GM08714 (cell line): ENCODE measurements around the gene LIG3.
"Not testable (repeated sequence)": the region's sequence is repeated elsewhere in the genome, so short reads cannot be mapped to it uniquely, and the experiment has no call there.

Experiments used
- H3K4me3 ChIP-seq: fragments of 200-500 bp; sonication (Bioruptor generic); 2 replicates; pipeline ENCODE4 v1.5.1; 2014; ENCODE audit warnings: mild to moderate bottlenecking, low read length, inconsistent platforms
- ZNF274 ChIP-seq: IDR thresholded peaks from 2 replicates; pipeline ENCODE4 v1.6.1; 2012; ENCODE audit warnings: mild to moderate bottlenecking, low read depth, low read length

Gene LIG3

DNA sequence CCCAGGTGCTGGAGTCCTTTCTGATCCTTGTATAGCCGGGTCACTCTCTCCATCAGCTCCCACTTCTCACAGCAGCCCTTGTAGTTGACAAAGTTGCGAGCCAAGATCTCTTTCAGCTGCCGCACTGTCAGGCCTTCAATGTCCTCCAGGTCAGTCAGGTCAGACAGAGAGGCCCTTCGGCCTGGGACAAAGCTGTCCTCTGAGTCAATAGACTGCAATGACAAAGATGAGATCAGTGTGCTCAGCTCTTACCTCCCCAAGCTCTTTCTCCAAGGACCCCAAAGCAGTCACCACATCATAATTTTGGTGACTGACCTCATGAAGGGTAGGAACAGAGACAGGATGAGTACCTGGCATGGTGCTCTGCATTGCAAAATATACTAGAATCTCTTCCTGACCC, 36.1 kb downstream of the LIG3 start:
- no peak overlapping the region for H3K4me3 ChIP-seq
- TF ChIP-seq ZNF274, result no peak

DNA sequence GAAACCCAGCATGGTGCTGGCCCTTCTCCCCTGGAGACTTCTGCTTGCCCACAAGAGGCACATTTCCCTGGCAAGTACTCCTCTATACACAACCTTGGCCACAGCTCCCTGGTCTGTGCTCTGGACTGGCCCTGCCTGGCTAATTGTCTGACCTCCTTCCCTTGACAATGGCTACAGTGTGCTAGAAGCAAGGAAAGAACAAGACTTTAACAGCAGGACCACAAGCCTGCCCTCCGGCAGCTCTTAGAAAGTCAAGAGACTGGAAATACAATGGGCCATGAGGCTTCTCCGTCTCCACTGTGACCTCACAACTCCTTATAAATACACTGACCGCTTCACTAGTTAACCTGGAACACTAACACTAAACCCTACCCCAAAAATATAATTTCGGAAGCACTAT, 36.7 kb downstream of the LIG3 start:
- H3K4me3 ChIP-seq, result no peak overlapping the region
- no peak for TF ChIP-seq ZNF274

DNA sequence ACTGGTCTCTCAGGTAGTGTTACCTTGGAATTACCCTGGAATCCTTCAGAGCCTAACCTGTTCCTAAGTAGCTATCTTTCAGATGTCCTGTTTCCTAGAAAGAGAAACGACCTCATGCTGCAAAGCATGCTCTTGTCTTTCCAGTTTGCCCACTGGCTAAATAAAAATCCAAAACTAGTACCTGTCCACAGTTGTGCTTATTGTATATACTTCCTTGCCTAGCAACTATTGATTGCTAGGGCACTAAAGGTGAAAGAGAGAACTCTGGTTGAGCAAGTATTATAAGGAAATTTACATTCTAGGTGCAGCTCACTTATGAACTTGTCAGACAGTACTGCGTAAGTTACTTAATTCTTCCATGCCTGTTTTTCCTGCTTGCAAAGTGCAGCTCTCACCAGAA, 38.5 kb downstream of the LIG3 start:
- TF ChIP-seq ZNF274, result no peak
- H3K4me3 ChIP-seq, result no peak overlapping the region

DNA sequence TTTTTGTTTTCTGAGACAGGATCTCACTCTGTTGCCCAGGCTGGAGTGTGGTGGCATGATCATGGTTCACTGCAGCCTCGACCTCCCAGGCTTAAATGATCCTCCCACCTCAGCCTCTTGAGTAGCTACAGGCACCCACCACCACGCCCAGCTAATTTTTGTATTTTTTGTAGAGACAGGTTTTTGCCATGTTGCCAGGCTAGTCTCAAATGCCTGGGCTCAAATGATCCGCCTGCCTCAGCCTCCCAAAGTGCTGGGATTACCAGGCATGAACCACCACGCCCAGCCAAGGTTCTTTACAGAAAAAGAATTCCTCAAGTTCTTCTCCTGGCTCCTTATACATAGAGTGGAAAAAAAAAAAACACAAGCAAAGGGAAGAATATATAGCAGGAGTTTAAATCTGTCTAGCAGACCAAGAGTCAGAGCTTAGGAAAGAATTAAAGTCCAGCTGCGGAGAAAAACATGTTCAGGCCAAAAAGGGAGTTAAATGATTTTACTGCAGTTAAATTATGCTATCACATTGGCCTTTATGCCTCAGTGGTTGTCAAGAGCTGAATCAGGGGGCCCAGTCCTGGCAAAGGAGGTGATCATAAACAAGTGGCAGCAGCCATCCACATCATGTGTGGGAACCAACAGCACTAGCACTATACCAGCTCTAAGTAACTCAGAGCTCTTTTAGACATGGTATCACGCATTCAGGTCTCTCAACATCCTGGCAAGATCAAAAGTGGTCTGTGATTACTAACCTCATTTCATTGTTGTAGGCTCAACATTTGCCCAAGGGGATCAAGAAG, 39.3 kb downstream of the LIG3 start:
- no peak overlapping the region for H3K4me3 ChIP-seq
- no peak for TF ChIP-seq ZNF274

DNA sequence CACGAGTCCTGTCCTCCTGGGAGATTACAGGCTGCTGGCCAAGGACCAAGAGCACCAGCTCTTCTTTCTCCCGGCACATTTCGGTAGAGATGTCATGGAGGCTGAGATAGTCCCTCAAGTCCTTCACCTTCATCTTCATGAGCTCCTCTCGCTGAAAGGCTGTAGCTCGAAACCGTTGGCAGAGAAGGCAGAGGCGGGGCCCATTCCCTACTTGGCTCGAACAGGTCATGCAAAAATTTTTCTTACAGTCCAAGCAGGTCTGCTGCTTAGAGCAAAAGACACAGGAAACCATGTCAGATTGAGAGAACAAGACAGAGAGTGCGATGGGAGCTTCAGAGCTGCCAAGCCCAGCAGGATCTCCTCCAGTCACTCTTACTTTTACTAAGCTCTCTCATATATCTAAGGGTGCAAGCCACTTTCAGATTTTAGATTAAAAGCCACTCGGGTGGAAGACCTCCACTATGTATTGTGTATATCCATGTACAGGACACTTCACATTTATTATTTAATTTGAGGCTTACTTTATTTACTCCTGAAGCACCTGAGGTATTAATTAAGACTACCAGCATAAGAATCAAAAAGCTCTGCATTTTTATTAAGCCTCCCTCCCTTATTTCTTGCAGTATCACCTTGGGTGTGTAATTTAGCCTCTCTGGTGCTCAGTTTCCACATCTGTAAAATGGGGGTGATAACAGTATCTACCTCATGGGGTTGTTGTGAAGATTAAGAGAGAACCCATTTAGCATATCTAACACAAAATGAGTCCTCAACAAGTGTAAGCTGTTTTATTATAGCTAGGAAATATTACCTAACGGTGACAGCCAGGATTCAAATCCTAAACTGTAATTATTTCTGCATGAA, 41.4 kb downstream of the LIG3 start:
- no peak overlapping the region for H3K4me3 ChIP-seq
- no peak for TF ChIP-seq ZNF274

DNA sequence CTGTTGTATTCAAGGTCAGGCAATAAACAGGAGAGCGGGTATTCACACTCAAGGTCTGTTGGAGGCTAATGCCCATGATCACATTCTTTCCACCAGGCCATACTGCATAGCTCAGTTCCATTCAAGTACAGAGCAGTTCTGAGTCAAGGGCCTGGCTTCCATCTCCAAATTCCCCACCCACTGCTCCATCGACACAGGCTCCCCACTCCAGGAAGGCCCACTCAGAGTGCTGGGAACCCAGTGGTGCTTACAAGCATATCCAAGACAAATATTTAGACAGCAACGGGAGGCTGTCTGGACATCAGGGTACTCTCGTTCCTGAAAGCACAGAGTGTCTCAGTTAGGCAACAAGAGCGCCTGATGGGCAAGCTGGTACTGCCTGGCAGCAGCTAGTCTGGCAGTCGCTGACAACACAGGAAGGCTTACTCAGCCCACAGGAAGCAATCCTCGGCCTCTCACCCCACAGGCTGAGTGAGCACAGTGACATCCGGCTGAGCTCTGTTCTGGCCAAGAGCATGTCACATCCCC, 42.3 kb downstream of the LIG3 start:
- no peak for TF ChIP-seq ZNF274
- H3K4me3 ChIP-seq, result no peak overlapping the region

DNA sequence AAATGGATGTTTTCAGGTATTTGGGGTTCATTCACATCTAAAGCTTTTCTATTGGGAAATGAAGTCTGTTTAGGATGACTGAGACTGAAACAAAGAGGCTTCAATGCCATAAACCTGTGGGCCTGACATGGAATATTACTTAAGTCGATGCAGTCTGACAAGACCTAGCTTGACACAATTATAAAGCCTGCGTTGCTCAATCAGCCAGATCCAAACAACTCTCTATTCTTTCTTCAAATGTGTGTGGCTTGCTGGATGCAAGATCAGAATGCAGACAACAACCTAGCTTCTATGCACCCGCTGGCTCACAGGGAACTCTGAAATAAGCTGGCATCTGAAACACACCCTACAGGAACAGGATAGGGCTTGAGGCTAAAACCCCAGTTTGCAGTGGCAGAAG, 43.2 kb downstream of the LIG3 start:
- H3K4me3 ChIP-seq, result no peak overlapping the region
- no peak for TF ChIP-seq ZNF274

DNA sequence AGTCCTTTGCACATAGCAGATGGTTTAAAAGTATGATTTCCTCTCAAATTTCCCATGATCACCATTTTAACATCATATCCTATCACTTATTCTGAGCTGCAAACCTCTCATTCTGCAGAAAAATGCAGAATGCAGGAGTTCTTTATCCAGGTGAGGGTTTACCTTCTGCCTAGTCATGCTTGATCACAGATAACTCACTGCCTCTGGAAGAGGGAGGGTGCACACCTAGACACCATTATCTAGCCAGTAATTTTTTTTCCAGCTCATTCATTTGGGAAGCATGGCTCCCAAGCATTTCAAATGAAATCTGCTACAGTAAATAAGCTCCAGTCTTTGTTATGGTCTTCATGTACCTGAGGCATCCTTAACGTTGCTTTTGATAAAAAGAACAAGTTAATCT, 45.2 kb downstream of the LIG3 start:
- H3K4me3 ChIP-seq, result no peak overlapping the region
- no peak for TF ChIP-seq ZNF274

DNA sequence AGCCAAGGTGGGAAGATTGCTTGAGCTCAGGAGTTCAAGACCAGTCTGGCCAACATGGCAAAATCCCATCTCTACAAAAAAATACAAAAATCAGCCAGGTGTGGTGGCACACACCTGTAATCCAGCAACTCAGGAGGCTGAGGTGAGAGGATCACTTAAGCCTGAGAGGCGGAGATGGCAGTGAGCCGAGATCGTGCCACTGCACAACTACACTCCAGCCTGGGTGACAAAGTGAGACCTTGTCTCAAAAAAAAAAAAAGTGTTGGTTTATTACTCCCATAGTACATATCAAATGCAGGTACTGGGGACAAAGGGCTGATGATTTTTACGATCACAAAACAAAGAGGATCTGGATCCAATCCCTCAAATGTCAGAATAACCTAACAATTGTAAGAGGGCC, 47.8 kb downstream of the LIG3 start:
- not testable (repeated sequence) for H3K4me3 ChIP-seq

DNA sequence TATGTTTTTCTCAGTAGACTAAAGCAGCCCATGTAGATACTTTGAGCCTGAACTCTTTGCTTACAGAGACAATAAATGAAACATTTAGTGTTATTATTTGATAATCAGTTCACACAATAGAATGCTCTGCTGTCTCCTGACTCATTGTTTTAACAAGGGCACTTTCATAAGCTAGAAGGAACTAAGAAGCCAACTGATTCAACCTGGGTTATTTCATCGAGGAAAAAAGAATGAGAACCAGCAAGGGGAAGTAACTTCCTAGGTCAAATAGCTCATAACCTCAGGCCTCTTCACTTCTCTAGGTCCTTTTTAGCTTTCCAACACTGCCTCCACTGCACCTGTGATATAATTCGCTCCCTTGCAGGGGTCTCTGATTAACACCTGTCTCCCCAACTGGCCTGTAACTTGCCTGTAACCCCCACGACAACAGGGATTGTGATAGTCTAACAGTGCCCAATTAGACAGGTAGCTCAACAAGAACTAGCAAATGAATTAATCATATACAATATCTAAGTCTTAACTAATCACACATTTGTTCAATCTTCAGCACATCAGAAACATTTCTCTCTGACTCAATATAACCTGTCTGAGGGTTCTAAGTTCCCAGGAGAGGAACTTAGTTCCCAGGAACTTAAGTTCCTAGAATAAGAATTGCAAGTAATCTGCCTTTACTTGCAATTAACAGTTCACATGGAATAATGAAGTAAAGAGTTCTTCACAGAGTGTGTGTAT, 48.4 kb downstream of the LIG3 start:
- H3K4me3 ChIP-seq, result no peak overlapping the region
- TF ChIP-seq ZNF274, result no peak

DNA sequence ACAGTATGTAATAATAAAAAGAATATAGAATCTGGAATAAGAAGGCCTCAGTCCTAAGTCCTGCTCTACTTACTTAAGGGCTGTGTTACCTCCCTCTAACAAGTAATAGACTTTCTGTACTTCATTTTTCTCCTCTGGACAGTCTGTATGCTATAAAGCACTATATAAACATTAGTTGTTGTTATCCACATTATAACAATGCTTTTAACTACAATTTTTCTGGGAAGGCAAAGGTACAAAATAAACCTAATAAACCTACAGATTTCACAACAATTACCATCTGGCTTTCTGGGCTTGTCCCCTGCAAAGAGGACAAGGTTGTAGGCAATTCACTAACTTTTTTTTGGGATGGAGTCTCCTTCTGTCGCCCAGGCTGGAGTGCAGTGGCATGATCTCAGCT, 50.5 kb downstream of the LIG3 start:
- no peak for TF ChIP-seq ZNF274
- no peak overlapping the region for H3K4me3 ChIP-seq

DNA sequence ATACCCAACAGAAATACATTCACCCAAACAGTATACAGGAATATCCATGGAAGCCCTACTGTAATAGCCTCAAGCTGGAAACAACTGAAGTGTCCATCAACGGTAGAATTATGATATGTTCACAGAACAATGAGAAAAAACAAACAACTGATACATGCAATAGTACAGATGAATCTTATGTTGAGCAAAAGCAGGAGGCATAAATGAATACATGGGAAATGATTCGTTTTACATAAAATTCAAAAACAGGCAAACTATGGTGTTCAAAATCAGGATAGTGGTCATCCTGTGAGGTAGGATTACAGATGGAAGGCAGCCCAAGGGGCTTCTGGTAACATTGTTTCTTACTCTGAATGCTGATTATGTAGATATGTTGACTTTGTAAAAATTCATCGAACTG, 58.1 kb downstream of the LIG3 start:
- no peak for TF ChIP-seq ZNF274
- no peak overlapping the region for H3K4me3 ChIP-seq

DNA sequence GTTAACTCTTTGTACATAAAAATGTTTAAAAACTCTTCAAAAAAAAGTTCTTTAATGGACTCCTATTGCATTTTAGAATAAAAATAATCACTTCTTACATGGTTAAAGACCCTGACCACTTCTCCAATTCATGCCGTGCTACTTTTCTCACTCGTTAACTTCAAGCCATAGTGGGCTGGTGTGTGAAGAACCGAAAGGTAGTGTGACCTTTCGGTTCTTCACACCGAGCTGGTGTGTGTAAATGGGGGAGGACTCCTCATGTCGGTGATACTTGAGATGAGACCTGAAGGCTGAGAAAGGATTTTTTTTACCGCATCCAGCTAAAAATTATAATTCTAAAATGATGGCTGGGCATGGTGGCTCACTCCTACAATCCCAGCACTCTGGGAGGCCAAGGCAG, 61.1 kb downstream of the LIG3 start:
- H3K4me3 ChIP-seq, result no peak overlapping the region; the same call in 1 of the 2 replicates
- TF ChIP-seq ZNF274, result no peak

DNA sequence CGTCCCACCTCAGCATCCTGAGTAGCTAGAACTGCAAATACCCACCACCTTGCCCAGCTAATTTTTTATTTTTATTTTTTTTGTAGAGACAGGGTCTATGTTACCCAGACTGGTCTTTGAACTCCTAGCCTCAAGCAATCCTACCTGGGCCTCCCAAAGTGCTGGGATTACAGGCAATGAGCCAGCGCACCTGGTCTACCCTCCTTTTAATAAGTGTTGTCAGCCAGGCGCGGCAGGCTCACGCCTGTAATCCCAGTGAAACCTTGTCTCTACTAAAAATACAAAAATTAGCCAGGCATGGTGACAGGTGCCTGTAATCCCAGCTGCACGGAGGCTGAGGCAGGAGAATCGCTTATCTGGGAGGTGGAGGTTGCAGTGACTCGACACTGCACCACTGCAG, 63.9 kb downstream of the LIG3 start:
- H3K4me3 ChIP-seq, result no peak overlapping the region
- TF ChIP-seq ZNF274, result no peak

DNA sequence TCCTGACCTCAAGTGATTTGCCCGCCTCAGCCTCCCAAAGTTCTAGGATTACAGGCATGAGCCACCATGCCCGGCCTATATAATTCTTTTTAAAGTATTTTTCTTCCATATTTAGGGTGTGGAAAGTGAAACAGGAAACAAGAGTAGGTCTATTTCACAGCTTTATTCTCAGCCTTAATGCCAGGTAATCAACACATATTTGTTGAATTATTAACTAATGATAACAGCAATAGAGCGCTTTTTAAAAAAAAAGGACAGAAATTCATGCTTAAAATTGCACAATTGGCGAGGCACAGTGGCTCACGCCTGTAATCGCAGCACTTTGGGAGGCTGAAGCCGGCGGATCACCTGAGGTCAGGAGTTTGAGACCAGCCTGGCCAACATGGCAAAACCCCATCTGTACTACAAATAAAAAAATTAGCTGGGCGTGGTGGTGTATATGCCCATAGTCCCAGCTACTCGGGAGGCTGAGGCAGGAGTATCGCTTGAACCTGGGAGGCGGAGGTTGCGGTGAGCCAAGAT, 65.2 kb downstream of the LIG3 start:
- H3K4me3 ChIP-seq, result peak overlapping the region; percentile 60; the same call in 1 of the 2 replicates
